ENCODE measurements around the gene EIF2A.
A peak's percentile ranks its signal among the peaks of the same experiment; 100 is the strongest.

The EIF2A gene

DNA sequence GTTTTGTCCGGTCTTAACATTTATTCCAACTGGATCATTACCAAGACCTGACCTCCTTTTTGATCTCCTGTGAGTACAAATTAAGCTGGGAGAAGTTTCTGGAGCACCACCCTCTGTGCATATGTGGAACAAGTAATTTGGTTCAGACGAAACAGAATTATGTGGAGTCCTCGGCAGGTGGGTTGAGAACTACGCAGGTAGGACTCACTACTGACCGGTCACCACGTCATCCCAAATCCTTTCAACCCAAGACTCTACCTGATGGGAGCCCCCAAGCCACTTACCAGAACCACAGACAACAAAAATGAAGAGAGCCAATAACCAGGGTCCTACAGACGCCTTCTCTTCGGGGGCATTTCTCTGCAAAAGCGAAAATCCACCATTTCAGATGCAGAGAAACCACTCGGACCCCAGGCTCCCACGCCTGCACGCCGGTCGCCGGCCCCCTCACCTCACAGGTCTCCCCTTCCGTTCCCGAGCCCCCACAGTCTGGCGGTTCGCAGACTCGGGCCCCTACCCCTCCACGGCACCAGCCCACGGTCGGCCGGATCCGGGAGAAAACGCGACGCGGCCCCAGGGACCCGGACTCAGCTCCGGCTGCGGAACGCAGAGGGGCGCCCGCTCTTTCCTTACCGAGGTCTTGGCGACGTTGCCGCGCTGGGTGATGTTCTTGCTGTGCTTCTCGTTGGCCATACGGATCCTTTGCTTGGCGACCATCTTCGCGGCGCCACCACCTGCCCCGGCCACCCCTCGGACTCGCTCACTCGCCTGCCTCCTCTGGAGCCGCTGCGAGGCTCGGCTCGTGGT, 965 bp upstream of the EIF2A start:
- Histone ChIP-seq H3K4ac (ENCODE audit: low read length) (no peak overlapping the region), H3K9me3 (replicated peaks in 1 of 2; ENCODE audit: control insufficient read depth in 2 of 2, insufficient read depth in 1 of 2, low read depth in 1 of 2, low read length in 2 of 2) (no peaks in the 10 kb centered on the region), H2AFZ (ENCODE audit: low read length) (peak overlapping the region; percentile 93), H3K23ac (ENCODE audit: low read depth, low read length, poor library complexity) (peak overlapping the region; percentile 93), H2BK5ac (ENCODE audit: low read length) (peak overlapping the region; percentile 29), H2BK15ac (ENCODE audit: low read length) (peak overlapping the region; percentile 55), H4K91ac (ENCODE audit: low read depth, low read length, poor library complexity) (no peak overlapping the region), H3K14ac (ENCODE audit: low read length) (peak overlapping the region; percentile 79), H3K79me1 (ENCODE audit: low read depth, low read length) (peaks cover 5% of the 10 kb centered on the region), H3K4me3 (ENCODE audit: low read length in 2 of 2) (peak overlapping the region; percentile 76 to 100), H3K4me2 (ENCODE audit: insufficient read depth, low read length, poor library complexity, severe bottlenecking) (peak overlapping the region; percentile 71), H3K18ac (ENCODE audit: low read length) (peak overlapping the region; percentile 97), H2BK12ac (ENCODE audit: low read length) (no peak overlapping the region), H4K8ac (ENCODE audit: low read depth, low read length) (peak overlapping the region; percentile 78), H2BK120ac (ENCODE audit: low read depth, low read length) (no peak overlapping the region), H2AK5ac (ENCODE audit: low read depth, low read length) (peak overlapping the region; percentile 72), H3K27me3 (ENCODE audit: control insufficient read depth in 3 of 3, insufficient read depth in 3 of 3, low read depth in 1 of 3, low read length in 3 of 3) (no peaks in the 10 kb centered on the region), H3K36me3 (replicated peaks in 1 of 2; ENCODE audit: control insufficient read depth in 2 of 2, insufficient read depth in 2 of 2, low read length in 2 of 2) (peaks cover 0 to 48% of the 10 kb centered on the region in 2 donors), H3K9ac (ENCODE audit: low read depth, low read length, poor library complexity) (peak overlapping the region; percentile 96), H3K27ac (replicated peaks; ENCODE audit: low read length) (peak overlapping the region; percentile 90), H3K4me1 (ENCODE audit: control insufficient read depth in 2 of 2, insufficient read depth in 1 of 2, low read depth in 1 of 2, low read length in 2 of 2) (peaks cover 0 to 7% of the 10 kb centered on the region in 2 donors)
- peak; percentile 3 for DNase-seq (ENCODE audit: low spot score)
- WGBS, 2 donors (ENCODE audit: extremely low coverage in 2 of 2, insufficient read length in 2 of 2, insufficient replicate concordance in 1 of 2), result no CpG with 5 or more reads among the region's 54 CpGs

DNA sequence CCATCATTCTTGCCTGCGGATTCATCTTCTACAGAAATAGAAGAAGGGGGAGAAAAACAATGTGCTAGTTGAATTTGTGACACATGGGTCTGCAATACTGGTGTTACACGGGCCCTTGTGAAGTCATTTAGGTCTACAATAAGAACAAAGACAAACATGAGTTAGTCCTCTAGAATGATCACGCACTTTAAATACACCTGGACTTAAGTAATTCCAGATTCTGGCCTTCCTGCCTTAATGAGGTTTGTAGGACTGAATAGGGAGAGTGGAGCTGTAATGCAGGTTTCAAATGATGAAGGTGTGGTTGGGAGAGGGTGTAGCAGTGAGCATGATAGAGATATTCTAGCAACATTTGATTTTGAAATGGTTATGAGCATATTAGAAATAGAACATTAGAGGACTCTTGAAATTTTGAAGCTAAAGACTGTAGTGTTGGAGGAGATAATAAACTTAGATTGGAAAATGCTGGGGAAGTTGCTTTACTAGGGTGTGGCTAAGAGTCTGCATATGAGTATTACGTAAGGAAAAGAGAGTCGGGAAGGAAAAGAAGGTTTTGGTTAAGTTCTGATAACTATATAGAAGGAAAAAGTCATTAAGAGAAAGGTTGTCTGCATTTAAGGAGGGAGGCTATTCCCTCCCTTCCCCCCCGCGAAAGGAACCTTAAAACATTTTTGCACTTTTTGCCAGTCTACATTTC, 606 bp downstream of the EIF2A start:
- Histone ChIP-seq H2BK12ac (ENCODE audit: low read length) (no peak overlapping the region), H3K4me1 (ENCODE audit: control insufficient read depth in 2 of 2, insufficient read depth in 1 of 2, low read depth in 1 of 2, low read length in 2 of 2) (peaks cover 0 to 7% of the 10 kb centered on the region in 2 donors), H3K14ac (ENCODE audit: low read length) (no peak overlapping the region), H3K9ac (ENCODE audit: low read depth, low read length, poor library complexity) (no peak overlapping the region), H2BK5ac (ENCODE audit: low read length) (no peak overlapping the region), H3K36me3 (replicated peaks in 1 of 2; ENCODE audit: control insufficient read depth in 2 of 2, insufficient read depth in 2 of 2, low read length in 2 of 2) (peaks cover 0 to 47% of the 10 kb centered on the region in 2 donors), H2BK120ac (ENCODE audit: low read depth, low read length) (no peak overlapping the region), H3K18ac (ENCODE audit: low read length) (no peak overlapping the region), H2AFZ (ENCODE audit: low read length) (peak overlapping the region; percentile 86), H3K9me3 (replicated peaks in 1 of 2; ENCODE audit: control insufficient read depth in 2 of 2, insufficient read depth in 1 of 2, low read depth in 1 of 2, low read length in 2 of 2) (no peaks in the 10 kb centered on the region), H2AK5ac (ENCODE audit: low read depth, low read length) (no peak overlapping the region), H3K27me3 (ENCODE audit: control insufficient read depth in 3 of 3, insufficient read depth in 3 of 3, low read depth in 1 of 3, low read length in 3 of 3) (no peaks in the 10 kb centered on the region), H3K27ac (replicated peaks; ENCODE audit: low read length) (no peak overlapping the region), H4K91ac (ENCODE audit: low read depth, low read length, poor library complexity) (no peak overlapping the region), H3K4ac (ENCODE audit: low read length) (no peak overlapping the region), H3K4me3 (ENCODE audit: low read length in 2 of 2) (peak overlapping the region; percentile 76 to 92), H3K79me1 (ENCODE audit: low read depth, low read length) (peaks cover 6% of the 10 kb centered on the region), H4K8ac (ENCODE audit: low read depth, low read length) (no peak overlapping the region), H2BK15ac (ENCODE audit: low read length) (no peak overlapping the region), H3K4me2 (ENCODE audit: insufficient read depth, low read length, poor library complexity, severe bottlenecking) (peak overlapping the region; percentile 51), H3K23ac (ENCODE audit: low read depth, low read length, poor library complexity) (no peak overlapping the region)
- WGBS, 2 donors (ENCODE audit: extremely low coverage in 2 of 2, insufficient read length in 2 of 2, insufficient replicate concordance in 1 of 2), result 100% methylated on average over 2 of the region's 7 CpGs; no CpG with 5 or more reads in 1 of the 2 donors
- no peak for DNase-seq (ENCODE audit: low spot score)

DNA sequence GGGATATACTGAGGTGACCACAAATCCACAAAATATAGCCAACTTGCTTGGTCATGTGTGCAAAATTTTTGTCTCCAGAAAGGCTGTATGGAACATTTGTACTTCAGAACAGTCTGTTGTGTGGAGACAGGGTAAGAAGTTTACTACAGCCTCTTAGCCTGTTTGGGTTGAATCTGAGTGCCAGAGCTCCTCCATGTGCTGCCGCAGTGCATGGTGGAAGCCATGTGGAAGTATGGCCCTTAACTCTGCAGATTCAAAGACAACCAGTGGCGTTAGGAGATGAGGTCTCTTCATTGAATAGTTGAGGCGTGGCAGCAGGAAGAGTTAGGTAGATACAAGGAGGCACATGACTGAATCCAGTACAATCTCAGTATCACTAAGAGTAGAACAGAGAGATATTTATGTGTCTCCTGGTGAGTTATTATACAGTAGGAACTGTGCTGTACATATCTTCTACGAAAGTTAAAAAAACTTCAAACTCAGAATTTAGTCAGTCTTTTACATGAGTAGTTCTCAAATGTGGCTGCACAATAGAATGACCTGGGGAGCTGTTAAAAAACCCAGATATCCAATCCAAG, 9.4 kb downstream of the EIF2A start:
- no peak overlapping the region for H2BK5ac ChIP-seq (ENCODE audit: low read length)
- no peak overlapping the region for H2AFZ ChIP-seq (ENCODE audit: low read length)
- no peak overlapping the region for H4K91ac ChIP-seq (ENCODE audit: low read depth, low read length, poor library complexity)
- H2BK15ac ChIP-seq (ENCODE audit: low read length), result no peak overlapping the region
- no peak overlapping the region for H3K14ac ChIP-seq (ENCODE audit: low read length)
- H3K23ac ChIP-seq (ENCODE audit: low read depth, low read length, poor library complexity), result no peak overlapping the region
- H2BK120ac ChIP-seq (ENCODE audit: low read depth, low read length), result no peak overlapping the region
- WGBS, 2 donors (ENCODE audit: extremely low coverage in 2 of 2, insufficient read length in 2 of 2, insufficient replicate concordance in 1 of 2), result no CpG with 5 or more reads among the region's 4 CpGs
- H3K4ac ChIP-seq (ENCODE audit: low read length), result no peak overlapping the region
- H2AK5ac ChIP-seq (ENCODE audit: low read depth, low read length), result no peak overlapping the region
- H3K79me1 ChIP-seq (ENCODE audit: low read depth, low read length), result no peaks in the 10 kb centered on the region
- H3K27me3 ChIP-seq (ENCODE audit: control insufficient read depth in 3 of 3, insufficient read depth in 3 of 3, low read depth in 1 of 3, low read length in 3 of 3), result no peaks in the 10 kb centered on the region
- H3K9ac ChIP-seq (ENCODE audit: low read depth, low read length, poor library complexity), result no peak overlapping the region
- DNase-seq (ENCODE audit: low spot score), result no peak
- H3K9me3 ChIP-seq (replicated peaks in 1 of 2; ENCODE audit: control insufficient read depth in 2 of 2, insufficient read depth in 1 of 2, low read depth in 1 of 2, low read length in 2 of 2), result peaks cover 0 to 2% of the 10 kb centered on the region in 2 donors
- peaks cover 7 to 94% of the 10 kb centered on the region in 2 donors for H3K36me3 ChIP-seq (replicated peaks in 1 of 2; ENCODE audit: control insufficient read depth in 2 of 2, insufficient read depth in 2 of 2, low read length in 2 of 2)
- no peak overlapping the region for H2BK12ac ChIP-seq (ENCODE audit: low read length)
- H3K4me1 ChIP-seq (ENCODE audit: control insufficient read depth in 2 of 2, insufficient read depth in 1 of 2, low read depth in 1 of 2, low read length in 2 of 2), result no peaks in the 10 kb centered on the region
- H4K8ac ChIP-seq (ENCODE audit: low read depth, low read length), result no peak overlapping the region
- no peak overlapping the region for H3K4me3 ChIP-seq (ENCODE audit: low read length in 2 of 2)
- no peak overlapping the region for H3K27ac ChIP-seq (replicated peaks; ENCODE audit: low read length)
- H3K18ac ChIP-seq (ENCODE audit: low read length), result no peak overlapping the region
- H3K4me2 ChIP-seq (ENCODE audit: insufficient read depth, low read length, poor library complexity, severe bottlenecking), result no peak overlapping the region

DNA sequence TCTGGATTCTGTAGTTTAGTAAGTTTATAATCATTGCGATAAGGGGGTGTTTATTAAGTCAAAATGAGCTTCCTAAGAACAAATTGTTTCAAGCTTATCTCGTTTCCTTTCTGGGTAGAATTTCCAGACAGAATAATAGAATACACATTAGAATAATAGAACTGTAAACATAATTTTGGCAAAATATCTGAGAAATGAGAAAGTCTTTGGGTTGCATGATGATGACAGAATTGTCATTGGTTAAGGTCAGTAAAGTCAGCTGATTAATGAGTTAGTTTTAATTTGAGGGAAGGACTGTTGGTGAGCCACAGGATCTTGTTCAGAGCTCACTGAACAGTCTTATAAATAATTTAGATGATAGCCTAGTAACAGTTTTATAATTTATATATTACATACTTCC, 10.2 kb downstream of the EIF2A start:
- WGBS, 2 donors (ENCODE audit: extremely low coverage in 2 of 2, insufficient read length in 2 of 2, insufficient replicate concordance in 1 of 2), result no CpG with 5 or more reads among the region's 2 CpGs
- Histone ChIP-seq H2BK120ac (ENCODE audit: low read depth, low read length) (no peak overlapping the region), H3K27ac (replicated peaks; ENCODE audit: low read length) (no peak overlapping the region), H2BK15ac (ENCODE audit: low read length) (no peak overlapping the region), H3K9me3 (replicated peaks in 1 of 2; ENCODE audit: control insufficient read depth in 2 of 2, insufficient read depth in 1 of 2, low read depth in 1 of 2, low read length in 2 of 2) (peaks cover 0 to 2% of the 10 kb centered on the region in 2 donors), H3K18ac (ENCODE audit: low read length) (no peak overlapping the region), H3K4me2 (ENCODE audit: insufficient read depth, low read length, poor library complexity, severe bottlenecking) (no peak overlapping the region), H4K91ac (ENCODE audit: low read depth, low read length, poor library complexity) (no peak overlapping the region), H3K36me3 (replicated peaks in 1 of 2; ENCODE audit: control insufficient read depth in 2 of 2, insufficient read depth in 2 of 2, low read length in 2 of 2) (peaks cover 7 to 92% of the 10 kb centered on the region in 2 donors), H2AK5ac (ENCODE audit: low read depth, low read length) (no peak overlapping the region), H3K23ac (ENCODE audit: low read depth, low read length, poor library complexity) (no peak overlapping the region), H3K14ac (ENCODE audit: low read length) (no peak overlapping the region), H3K4me3 (ENCODE audit: low read length in 2 of 2) (no peak overlapping the region), H2BK12ac (ENCODE audit: low read length) (no peak overlapping the region), H3K4me1 (ENCODE audit: control insufficient read depth in 2 of 2, insufficient read depth in 1 of 2, low read depth in 1 of 2, low read length in 2 of 2) (no peaks in the 10 kb centered on the region), H3K9ac (ENCODE audit: low read depth, low read length, poor library complexity) (no peak overlapping the region), H3K79me1 (ENCODE audit: low read depth, low read length) (no peaks in the 10 kb centered on the region), H3K27me3 (ENCODE audit: control insufficient read depth in 3 of 3, insufficient read depth in 3 of 3, low read depth in 1 of 3, low read length in 3 of 3) (no peaks in the 10 kb centered on the region), H4K8ac (ENCODE audit: low read depth, low read length) (no peak overlapping the region), H2BK5ac (ENCODE audit: low read length) (no peak overlapping the region), H2AFZ (ENCODE audit: low read length) (no peak overlapping the region), H3K4ac (ENCODE audit: low read length) (no peak overlapping the region)
- no peak for DNase-seq (ENCODE audit: low spot score)

Data from neuronal stem cell (in vitro differentiated cells).